Omental fat pad (tissue), 4 donors: Measurements from ENCODE around the gene SMIM3. TPM values are rescaled to one million over a fixed set of nuclear protein-coding genes. Genes with fewer than 3 reads are reported as not detected.

Source experiments
- ATAC-seq: fragments of 150-250 bp; one replicate; pipeline ENCODE4 v1.9.1; 2016; ENCODE audit warnings: mild to moderate bottlenecking, moderate library complexity; ENCODE audit not compliant: low FRiP score
- DNase-seq: peaks from one replicate; pipeline ENCODE4 v3.0.0-alpha.2; 2019; ENCODE audit warnings: low spot score
- CTCF ChIP-seq, 3 donors: fragments of 450-650 bp; IDR thresholded peaks; one replicate each; pipeline ENCODE4 v1.5.1; 2016 to 2017; ENCODE audit warnings: antibody characterized with exemption in 3 of 3, mild to moderate bottlenecking in 3 of 3, moderate library complexity in 2 of 3
- total RNA-seq, 4 donors: library from RNA; depleted of rRNA; stranded (reverse); fragments of >200 nt; gene quantifications; one replicate each; pipeline ENCODE4 v1.1.0, GENCODE V29; 2016

Gene SMIM3
- total RNA-seq, 4 donors from 2014 or later, result 140 to 211 (median 157) TPM

- no peak for ATAC-seq
- TF ChIP-seq CTCF (IDR thresholded peaks at IDR 0.05), result no peak
- no peak for DNase-seq
Observed at GRCh38 chr5:150765799-150766169, 12.8 kb upstream of the SMIM3 start.

- ATAC-seq (no peak), DNase-seq (no peak)
- TF ChIP-seq CTCF (IDR thresholded peaks at IDR 0.05), result no peak
Observed at GRCh38 chr5:150766251-150766650, 12.3 kb upstream of the SMIM3 start.

- no peak for TF ChIP-seq CTCF (IDR thresholded peaks at IDR 0.05)
- no peak for ATAC-seq
- DNase-seq, result no peak
Observed at GRCh38 chr5:150771034-150771795, 7.3 kb upstream of the SMIM3 start.

- DNase-seq, result no peak
- ATAC-seq, result no peak
- TF ChIP-seq CTCF (IDR thresholded peaks at IDR 0.05), result no peak
Observed at GRCh38 chr5:150774145-150774544, 4.4 kb upstream of the SMIM3 start.

GRCh38 chr5:150777685-150778084 lies 872 bp upstream of the SMIM3 start:
- ATAC-seq (no peak), DNase-seq (no peak)
- no peak for TF ChIP-seq CTCF (IDR thresholded peaks at IDR 0.05)

GRCh38 chr5:150778088-150778516 lies 455 bp upstream of the SMIM3 start:
- DNase-seq (no peak), ATAC-seq (no peak)
- no peak for TF ChIP-seq CTCF (IDR thresholded peaks at IDR 0.05)
